Mesodermal cell (in vitro differentiated cells): ENCODE measurements around the gene PCYT1B.
"Not testable (repeated sequence)": the region's sequence is repeated elsewhere in the genome, so short reads cannot be mapped to it uniquely, and the experiment has no call there.

ENCODE experiments used
- H3K27ac ChIP-seq: 2 replicates; pipeline ENCODE4 v1.7.0; 2013; ENCODE audit warnings: mild to moderate bottlenecking, low read depth, low read length, moderate library complexity; ENCODE audit not compliant: severe bottlenecking
- H3K36me3 ChIP-seq: 2 replicates; pipeline ENCODE4 v1.7.1; 2013; ENCODE audit warnings: mild to moderate bottlenecking, low read length, moderate library complexity; ENCODE audit not compliant: control insufficient read depth, insufficient read depth
- H3K4me1 ChIP-seq: one replicate; pipeline ENCODE4 v1.7.1; 2013; ENCODE audit warnings: mild to moderate bottlenecking, low read length; ENCODE audit not compliant: insufficient read depth, control insufficient read depth, poor library complexity, severe bottlenecking
- H3K4me3 ChIP-seq: 2 replicates; pipeline ENCODE4 v1.7.0; 2013; ENCODE audit warnings: low read length, control low read depth, mild to moderate bottlenecking; ENCODE audit not compliant: insufficient read depth, poor library complexity, severe bottlenecking; ENCODE audit errors: extremely low read depth
- H3K9me3 ChIP-seq: 2 replicates; pipeline ENCODE4 v1.7.1; 2013; ENCODE audit warnings: mild to moderate bottlenecking, low read length, moderate library complexity; ENCODE audit not compliant: control insufficient read depth
- WGBS, 2 experiments: methylation state at CpG; one replicate each; pipeline ENCODE4 v1.1.5; 2013; ENCODE audit warnings: missing lambda C conversion rate in 2 of 2; ENCODE audit not compliant: insufficient coverage in 2 of 2; 5-methylcytosine and 5-hydroxymethylcytosine counted together

Gene PCYT1B

GRCh38 chrX:24646006-24646405, 1.1 kb downstream of the PCYT1B start:
- H3K9me3 ChIP-seq = no peaks in the 10 kb centered on the region
- no peaks in the 10 kb centered on the region for H3K36me3 ChIP-seq
- peak overlapping the region; percentile 41 for H3K4me3 ChIP-seq
- no peaks in the 10 kb centered on the region for H3K4me1 ChIP-seq
- WGBS, 2 experiments = no CpG with 5 or more reads among the region's 10 CpGs
- no peak overlapping the region for H3K27ac ChIP-seq

- Histone ChIP-seq H3K4me1 (no peaks in the 10 kb centered on the region), H3K27ac (no peak overlapping the region), H3K9me3 (no peaks in the 10 kb centered on the region), H3K36me3 (no peaks in the 10 kb centered on the region), H3K4me3 (no peak overlapping the region)
These were observed 4.0 kb downstream of the PCYT1B start for GRCh38 chrX:24643116-24643515.

- Histone ChIP-seq H3K4me3 (no peak overlapping the region), H3K9me3 (no peaks in the 10 kb centered on the region), H3K27ac (no peak overlapping the region), H3K36me3 (no peaks in the 10 kb centered on the region), H3K4me1 (no peaks in the 10 kb centered on the region)
- no CpG with 5 or more reads among the region's 1 CpG for WGBS, 2 experiments
These were observed 17.4 kb downstream of the PCYT1B start for GRCh38 chrX:24629701-24630100.

GRCh38 chrX:24619647-24620046, 27.5 kb downstream of the PCYT1B start:
- 100% methylated on average over 2 of the region's 5 CpGs; no CpG with 5 or more reads in 1 of the 2 experiments for WGBS, 2 experiments
- Histone ChIP-seq H3K4me1 (no peaks in the 10 kb centered on the region), H3K9me3 (no peaks in the 10 kb centered on the region), H3K27ac (no peak overlapping the region), H3K4me3 (no peak overlapping the region), H3K36me3 (no peaks in the 10 kb centered on the region)

GRCh38 chrX:24610516-24610915, 36.6 kb downstream of the PCYT1B start:
- no peak overlapping the region for H3K27ac ChIP-seq
- WGBS, 2 experiments = 80 to 100% methylated on average over 1 of the region's 1 CpG
- no peaks in the 10 kb centered on the region for H3K9me3 ChIP-seq
- no peaks in the 10 kb centered on the region for H3K4me1 ChIP-seq
- no peak overlapping the region for H3K4me3 ChIP-seq
- no peaks in the 10 kb centered on the region for H3K36me3 ChIP-seq

- Histone ChIP-seq H3K27ac (no peak overlapping the region), H3K9me3 (no peaks in the 10 kb centered on the region), H3K36me3 (no peaks in the 10 kb centered on the region), H3K4me1 (no peaks in the 10 kb centered on the region), H3K4me3 (no peak overlapping the region)
- no CpG with 5 or more reads among the region's 4 CpGs for WGBS, 2 experiments
These were observed 39.5 kb downstream of the PCYT1B start for GRCh38 chrX:24607616-24608015.

- not testable (repeated sequence) for H3K9me3 ChIP-seq, H3K4me3 ChIP-seq, H3K27ac ChIP-seq, H3K4me1 ChIP-seq, H3K36me3 ChIP-seq
- no CpG with 5 or more reads among the region's 3 CpGs for WGBS, 2 experiments
These were observed 41.2 kb downstream of the PCYT1B start for GRCh38 chrX:24605941-24606340.

- no peak overlapping the region for H3K27ac ChIP-seq
- H3K36me3 ChIP-seq = no peaks in the 10 kb centered on the region
- no peaks in the 10 kb centered on the region for H3K4me1 ChIP-seq
- H3K4me3 ChIP-seq = no peak overlapping the region
- WGBS, 2 experiments = no CpG with 5 or more reads among the region's 1 CpG
- no peaks in the 10 kb centered on the region for H3K9me3 ChIP-seq
These were observed 44.0 kb downstream of the PCYT1B start for GRCh38 chrX:24603191-24603590.

GRCh38 chrX:24601858-24602257, 45.3 kb downstream of the PCYT1B start:
- H3K4me1 ChIP-seq = no peaks in the 10 kb centered on the region
- H3K9me3 ChIP-seq = no peaks in the 10 kb centered on the region
- no peaks in the 10 kb centered on the region for H3K36me3 ChIP-seq
- H3K27ac ChIP-seq = no peak overlapping the region
- H3K4me3 ChIP-seq = no peak overlapping the region
- 100% methylated on average over 1 of the region's 4 CpGs; no CpG with 5 or more reads in 1 of the 2 experiments for WGBS, 2 experiments

GRCh38 chrX:24594501-24594900, 52.6 kb downstream of the PCYT1B start:
- Histone ChIP-seq H3K4me1 (no peaks in the 10 kb centered on the region), H3K27ac (no peak overlapping the region), H3K36me3 (no peaks in the 10 kb centered on the region), H3K9me3 (no peaks in the 10 kb centered on the region), H3K4me3 (no peak overlapping the region)
- 100% methylated on average over 1 to 2 of the region's 4 CpGs for WGBS, 2 experiments

- WGBS, 2 experiments = 100% methylated on average over 2 of the region's 5 CpGs; no CpG with 5 or more reads in 1 of the 2 experiments
These were observed 57.0 kb downstream of the PCYT1B start for GRCh38 chrX:24590111-24590510.

More at GRCh38 chrX:24590111-24590510, 57.0 kb downstream of the PCYT1B start:
- peaks cover 8% of the 10 kb centered on the region for H3K36me3 ChIP-seq
- H3K4me1 ChIP-seq = no peaks in the 10 kb centered on the region
- no peak overlapping the region for H3K4me3 ChIP-seq
- H3K27ac ChIP-seq = no peak overlapping the region
- H3K9me3 ChIP-seq = no peaks in the 10 kb centered on the region
